Testis (tissue), 3 donors: ENCODE results near the gene ASMTL. TPM values are rescaled to one million over a fixed set of nuclear protein-coding genes. Genes with fewer than 3 reads are reported as not detected.

ENCODE experiments used
- DNase-seq: peaks from one replicate; pipeline ENCODE4 v3.0.0-alpha.2; 2019
- H3K27ac ChIP-seq, 2 donors: fragments of 200-600 bp; sonication (generic); one replicate each; pipeline ENCODE4 v1.5.1; 2019
- H3K27me3 ChIP-seq: fragments of 200-600 bp; sonication (generic); one replicate; pipeline ENCODE4 v1.5.1; 2019
- H3K36me3 ChIP-seq: fragments of 200-600 bp; sonication (generic); one replicate; pipeline ENCODE4 v1.5.1; 2017; ENCODE audit warnings: low read depth; ENCODE audit errors: missing control alignments
- H3K4me1 ChIP-seq: fragments of 200-600 bp; sonication (generic); one replicate; pipeline ENCODE4 v1.5.1; 2019
- H3K4me3 ChIP-seq, 2 donors: fragments of 200-600 bp; sonication (generic); one replicate each; pipeline ENCODE4 v1.5.1; 2017 to 2019
- H3K9me3 ChIP-seq: fragments of 200-600 bp; sonication (generic); one replicate; pipeline ENCODE4 v1.5.1; 2017
- POLR2A ChIP-seq: fragments of 450-650 bp; IDR thresholded peaks from one replicate; pipeline ENCODE4 v1.6.1; 2017; ENCODE audit warnings: antibody characterized with exemption, mild to moderate bottlenecking, moderate library complexity
- WGBS, 2 donors: methylation state at CpG; one replicate each; pipeline ENCODE4 v1.1.5; 2018; 5-methylcytosine and 5-hydroxymethylcytosine counted together
- intact Hi-C: fragments of 100-400 bp; cut with DNase I; formaldehyde crosslinking; loops from one replicate; pipeline ENCODE4 v1.15.1; 2023; ENCODE audit warnings: low total_unique reads
- polyA plus RNA-seq: library from polyadenylated mRNA; stranded (reverse); fragments of 350-450 nt; fragmentation: Illumina TruSeq; extraction: RNeasy Lipid Tissue Mini Kit (QIAGEN cat#74804); gene quantifications from one replicate; pipeline ENCODE4 v1.2.3, GENCODE V29; 2014; ENCODE audit warnings: low read depth, low replicate concordance; ENCODE audit not compliant: insufficient read depth
- total RNA-seq, 2 donors: library from RNA; depleted of rRNA; stranded (reverse); fragments of >200 nt; gene quantifications; one replicate each; pipeline ENCODE4 v1.2.3, GENCODE V29; 2016
- TF ChIP-seq, protein P1 (sequence below), 3 experiments: fragments of 450-650 bp in 2 of 3; fragments of 200-600 bp in 1 of 3; sonication (generic) in 1 of 3; IDR thresholded peaks; one replicate each; pipeline ENCODE4 v1.5.1; 2016 to 2019; ENCODE audit warnings: antibody characterized with exemption in 3 of 3, mild to moderate bottlenecking in 2 of 3, moderate library complexity in 1 of 3

Gene ASMTL
- total and polyA plus RNA-seq, 3 donors from 2014 or later, result 27.0 to 41.2 (median 31.0) TPM

GRCh38 chrX:1418901-1419544, 33.7 kb downstream of the ASMTL start:
- no peak overlapping the region for H3K4me3 ChIP-seq
- no peaks in the 10 kb centered on the region for H3K4me1 ChIP-seq
- DNase-seq, result no peak
- H3K36me3 ChIP-seq, result no peaks in the 10 kb centered on the region
- H3K27me3 ChIP-seq, result no peaks in the 10 kb centered on the region
- TF ChIP-seq, protein P1, sequence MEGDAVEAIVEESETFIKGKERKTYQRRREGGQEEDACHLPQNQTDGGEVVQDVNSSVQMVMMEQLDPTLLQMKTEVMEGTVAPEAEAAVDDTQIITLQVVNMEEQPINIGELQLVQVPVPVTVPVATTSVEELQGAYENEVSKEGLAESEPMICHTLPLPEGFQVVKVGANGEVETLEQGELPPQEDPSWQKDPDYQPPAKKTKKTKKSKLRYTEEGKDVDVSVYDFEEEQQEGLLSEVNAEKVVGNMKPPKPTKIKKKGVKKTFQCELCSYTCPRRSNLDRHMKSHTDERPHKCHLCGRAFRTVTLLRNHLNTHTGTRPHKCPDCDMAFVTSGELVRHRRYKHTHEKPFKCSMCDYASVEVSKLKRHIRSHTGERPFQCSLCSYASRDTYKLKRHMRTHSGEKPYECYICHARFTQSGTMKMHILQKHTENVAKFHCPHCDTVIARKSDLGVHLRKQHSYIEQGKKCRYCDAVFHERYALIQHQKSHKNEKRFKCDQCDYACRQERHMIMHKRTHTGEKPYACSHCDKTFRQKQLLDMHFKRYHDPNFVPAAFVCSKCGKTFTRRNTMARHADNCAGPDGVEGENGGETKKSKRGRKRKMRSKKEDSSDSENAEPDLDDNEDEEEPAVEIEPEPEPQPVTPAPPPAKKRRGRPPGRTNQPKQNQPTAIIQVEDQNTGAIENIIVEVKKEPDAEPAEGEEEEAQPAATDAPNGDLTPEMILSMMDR (IDR thresholded peaks at IDR 0.05), result no peak
- no peak for TF ChIP-seq POLR2A
- 91 to 92% methylated on average over 24 to 29 of the region's 29 CpGs for WGBS, 2 donors
- intact Hi-C loops, result no loop called here
- no peaks in the 10 kb centered on the region for H3K9me3 ChIP-seq
- no peak overlapping the region for H3K27ac ChIP-seq

GRCh38 chrX:1417921-1418771, 34.6 kb downstream of the ASMTL start:
- DNase-seq, result no peak
- no peak overlapping the region for H3K4me3 ChIP-seq
- WGBS, 2 donors, result 86 to 88% methylated on average over 13 to 19 of the region's 20 CpGs
- no peak overlapping the region for H3K27ac ChIP-seq
- no peaks in the 10 kb centered on the region for H3K27me3 ChIP-seq
- intact Hi-C loops, result no loop called here
- H3K4me1 ChIP-seq, result no peaks in the 10 kb centered on the region
- TF ChIP-seq, protein P1 (IDR thresholded peaks at IDR 0.05), result no peak
- TF ChIP-seq POLR2A, result no peak
- no peaks in the 10 kb centered on the region for H3K36me3 ChIP-seq
- no peaks in the 10 kb centered on the region for H3K9me3 ChIP-seq

- no peak for TF ChIP-seq POLR2A
- TF ChIP-seq, protein P1 (IDR thresholded peaks at IDR 0.05), result no peak
- Histone ChIP-seq H3K27me3 (no peaks in the 10 kb centered on the region), H3K4me3 (no peak overlapping the region), H3K27ac (no peak overlapping the region), H3K4me1 (no peaks in the 10 kb centered on the region), H3K36me3 (no peaks in the 10 kb centered on the region), H3K9me3 (no peaks in the 10 kb centered on the region)
- intact Hi-C loops, result no loop called here
- WGBS, 2 donors, result 66 to 75% methylated on average over 13 of the region's 14 CpGs
- DNase-seq, result no peak
Measured at GRCh38 chrX:1416965-1417760, 35.5 kb downstream of the ASMTL start.

DNA sequence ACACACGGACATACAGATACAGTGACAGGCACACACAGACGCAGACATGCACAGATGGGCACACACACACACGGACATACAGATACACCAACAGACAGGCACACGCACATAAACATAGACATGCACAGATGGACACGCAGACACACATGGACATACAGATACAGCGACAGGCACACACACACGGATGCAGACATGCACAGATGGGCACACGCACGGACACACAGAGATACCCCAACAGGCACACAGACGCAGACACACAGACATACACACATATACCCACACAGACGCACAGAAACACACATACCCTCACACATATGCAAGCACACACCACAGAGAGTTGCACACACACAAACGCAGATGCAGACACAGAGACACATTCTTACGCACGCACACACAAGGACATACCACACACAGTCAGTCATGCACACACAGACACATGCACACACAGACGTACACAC, 36.4 kb downstream of the ASMTL start:
- no peaks in the 10 kb centered on the region for H3K4me1 ChIP-seq
- no peak for DNase-seq
- H3K36me3 ChIP-seq, result no peaks in the 10 kb centered on the region
- WGBS, 2 donors, result 58 to 59% methylated on average over 10 to 15 of the region's 15 CpGs
- H3K27ac ChIP-seq, result no peak overlapping the region
- intact Hi-C loops, result no loop called here
- no peak overlapping the region for H3K4me3 ChIP-seq
- TF ChIP-seq, protein P1 (IDR thresholded peaks at IDR 0.05), result no peak
- H3K9me3 ChIP-seq, result no peaks in the 10 kb centered on the region
- H3K27me3 ChIP-seq, result no peaks in the 10 kb centered on the region
